GM12878 (cell line): ENCODE results near the gene TWIST1. TPM values are rescaled to one million over a fixed set of nuclear protein-coding genes. Genes with fewer than 3 reads are reported as not detected.

ENCODE experiments used
- ATAC-seq: fragments of 200-7000 bp; cut with Tn5 transposase; 3 replicates; pipeline ENCODE4 v1.9.1; 2020; ENCODE audit warnings: mild to moderate bottlenecking, moderate library complexity
- BruUV-seq: library from RNA; stranded (reverse); fragments of 400-500 nt; replicated peaks from 2 replicates; lab custom pipeline; 2021; lab: Mats Ljungman, UMichigan
- CTCF ChIA-PET: fragments of 300-600 bp; sonication (Branson Sonifier 250); formaldehyde crosslinking; extraction: SDS; loops from one replicate; lab custom pipeline; 2021; ENCODE audit warnings: inconsistent platforms; lab: Yijun Ruan, JAX
- POLR2A ChIA-PET: fragments of 350-600 bp; formaldehyde crosslinking; extraction: SDS; loops from one replicate; lab custom pipeline; 2021; ENCODE audit warnings: inconsistent platforms; lab: Charles Lee
- RAD21 ChIA-PET: fragments of 300-600 bp; sonication (Branson Sonifier 250); formaldehyde crosslinking; loops from one replicate; lab custom pipeline; 2023; ENCODE audit warnings: antibody characterized with exemption; ENCODE audit not compliant: unreplicated experiment; lab: Charles Lee
- SMC1A ChIA-PET: fragments of 300-600 bp; sonication (Branson Sonifier 250); formaldehyde crosslinking; loops from one replicate; lab custom pipeline; 2023; ENCODE audit not compliant: unreplicated experiment, uncharacterized antibody; lab: Charles Lee
- DNase-seq: peaks from one replicate; pipeline ENCODE4 v3.0.0-alpha.2; 2011; ENCODE audit warnings: low read depth, low spot score
- FAIRE-seq: peaks from 3 replicates; lab custom pipeline; 2011; peaks lifted over from hg19 to GRCh38; lab: Jason Lieb, UNC
- H2AFZ ChIP-seq: 2 replicates; pipeline ENCODE4 v1.6.0; 2011; ENCODE audit warnings: low read depth, low read length, control low read depth; ENCODE audit not compliant: control insufficient read depth
- H3K27ac ChIP-seq: 2 replicates; pipeline ENCODE4 v1.5.1; 2011; ENCODE audit warnings: control low read depth; ENCODE audit not compliant: control insufficient read depth, insufficient read depth
- H3K27me3 ChIP-seq, 2 experiments: replicated peaks in 1 of 2; 2 replicates each; pipeline versions ENCODE4 v1.6.0 to v1.6.1; 2011; ENCODE audit warnings: low read length in 1 of 2; ENCODE audit not compliant: control insufficient read depth in 2 of 2, insufficient read depth in 2 of 2
- H3K36me3 ChIP-seq, 2 experiments: 2 replicates each; pipeline ENCODE4 v1.5.1; 2011; ENCODE audit warnings: low read length in 1 of 2; ENCODE audit not compliant: control insufficient read depth in 2 of 2, insufficient read depth in 2 of 2
- H3K4me1 ChIP-seq: 2 replicates; pipeline ENCODE4 v1.6.1; 2011; ENCODE audit warnings: mild to moderate bottlenecking, low read length, moderate library complexity, mixed read lengths; ENCODE audit not compliant: control insufficient read depth, insufficient read depth
- H3K4me2 ChIP-seq: 2 replicates; pipeline ENCODE4 v1.6.0; 2011; ENCODE audit warnings: control low read depth; ENCODE audit not compliant: control insufficient read depth, insufficient read depth
- H3K4me3 ChIP-seq: fragments of 200-600 bp; sonication (generic); 2 replicates; pipeline ENCODE4 v1.5.1; 2016
- H3K79me2 ChIP-seq: 2 replicates; pipeline ENCODE4 v1.6.0; 2011; ENCODE audit warnings: low read length; ENCODE audit not compliant: control insufficient read depth, insufficient read depth
- H3K9ac ChIP-seq: 2 replicates; pipeline ENCODE4 v1.8.0; 2011; ENCODE audit warnings: low read length, control low read depth, mixed read lengths; ENCODE audit not compliant: control insufficient read depth, insufficient read depth
- H3K9me3 ChIP-seq: replicated peaks from 3 replicates; pipeline ENCODE4 v1.5.1; 2011; ENCODE audit warnings: mild to moderate bottlenecking, low read length; ENCODE audit not compliant: control insufficient read depth, insufficient read depth
- H4K20me1 ChIP-seq: 2 replicates; pipeline ENCODE4 v1.6.0; 2011; ENCODE audit not compliant: control insufficient read depth, insufficient read depth
- BHLHE40 ChIP-seq, 2 experiments: fragments of 450-650 bp in 1 of 2; IDR thresholded peaks; 2 replicates each; pipeline ENCODE4 v1.6.1; 2011 to 2017; ENCODE audit warnings: low read depth in 2 of 2, borderline replicate concordance in 1 of 2, improper control_type of control experiment in 1 of 2, low read length in 1 of 2, mild to moderate bottlenecking in 1 of 2
- CTCF ChIP-seq, 3 experiments: IDR thresholded peaks in 2 of 3; conservative IDR thresholded peaks in 1 of 3; 2 replicates each; pipeline ENCODE4 v1.5.1; 2011; ENCODE audit warnings: low read depth in 3 of 3, low read length in 3 of 3, mild to moderate bottlenecking in 3 of 3, control low read depth in 2 of 3, moderate library complexity in 2 of 3, inconsistent platforms in 1 of 3, mixed read lengths in 1 of 3; ENCODE audit not compliant: control insufficient read depth in 2 of 3, insufficient read depth in 1 of 3; ENCODE audit errors: extremely low read depth in 1 of 3
- JUND ChIP-seq: IDR thresholded peaks from 2 replicates; pipeline ENCODE4 v1.6.1; 2012; ENCODE audit warnings: low read depth, mild to moderate bottlenecking, low read length, improper control_type of control experiment, moderate library complexity
- MTA2 ChIP-seq: fragments of 450-650 bp; IDR thresholded peaks from 2 replicates; pipeline ENCODE4 v1.6.1; 2016; ENCODE audit warnings: low read depth, mild to moderate bottlenecking, moderate library complexity
- PBX3 ChIP-seq: IDR thresholded peaks from 2 replicates; pipeline ENCODE4 v1.6.1; 2011; ENCODE audit warnings: mild to moderate bottlenecking, low read depth, low read length, moderate library complexity; ENCODE audit not compliant: insufficient replicate concordance
- RAD21 ChIP-seq: IDR thresholded peaks from 2 replicates; pipeline ENCODE4 v1.6.1; 2011; ENCODE audit warnings: mild to moderate bottlenecking, low read depth, low read length, moderate library complexity; ENCODE audit not compliant: insufficient read depth
- SIN3A ChIP-seq: IDR thresholded peaks from 2 replicates; pipeline ENCODE4 v1.6.1; 2012; ENCODE audit warnings: low read depth, low read length, improper control_type of control experiment
- TAF1 ChIP-seq: IDR thresholded peaks from 2 replicates; pipeline ENCODE4 v1.6.1; 2011; ENCODE audit warnings: mild to moderate bottlenecking, low read depth, low read length, borderline replicate concordance
- ZBTB40 ChIP-seq: fragments of 450-650 bp; IDR thresholded peaks from 2 replicates; pipeline ENCODE4 v1.6.1; 2016; ENCODE audit warnings: mild to moderate bottlenecking, moderate library complexity, borderline replicate concordance
- ZNF592 ChIP-seq: fragments of 450-650 bp; IDR thresholded peaks from 2 replicates; pipeline ENCODE4 v1.6.1; 2017; ENCODE audit warnings: mild to moderate bottlenecking, moderate library complexity
- WGBS: methylation state at CpG from one replicate; pipeline ENCODE4 v1.1.6; 2016; ENCODE audit warnings: low lambda C conversion rate; ENCODE audit not compliant: insufficient replicate concordance, insufficient coverage; ENCODE audit errors: missing lambda C conversion rate; 5-methylcytosine and 5-hydroxymethylcytosine counted together
- in situ Hi-C: fragments of 300-500 bp; cut with MboI; formaldehyde crosslinking; loops from 9 replicates; pipeline ENCODE4 v1.14.3; 2018; ENCODE audit warnings: mixed read lengths
- intact Hi-C: fragments of 100-400 bp; cut with micrococcal nuclease; formaldehyde crosslinking; loops from one replicate; pipeline ENCODE4 v1.14.2; 2022; ENCODE audit not compliant: unreplicated experiment
- polyA plus RNA-seq, 11 experiments: library from polyadenylated mRNA; depleted of rRNA in 4 of 11; unstranded in 6 of 11; stranded (reverse) in 5 of 11; fragments of >200 nt; fragmentation: Nextera tagmentation in 4 of 11; fragmentation: Illumina TruSeq in 1 of 11; extraction: Ambion mirVana in 4 of 11; extraction: Trizol in 1 of 11; gene quantifications; 1 replicate in 1 of 11; 2 replicates in 10 of 11; pipeline versions ENCODE4 v1.2.1 to v1.2.3, GENCODE V29; 2011 to 2016; ENCODE audit warnings: inconsistent platforms in 2 of 11, missing spikeins in 2 of 11, low read depth in 1 of 11
- total RNA-seq, 4 experiments: library from RNA; depleted of rRNA in 3 of 4; stranded (reverse); fragments of >200 nt in 3 of 4; fragmentation: Illumina TruSeq in 1 of 4; extraction: Trizol in 1 of 4; gene quantifications; 2 replicates each; pipeline versions ENCODE4 v1.2.1 to v1.2.3, GENCODE V29; 2013 to 2021

The TWIST1 gene
- total and polyA plus RNA-seq, 10 of the 15 experiments (the other 5 are each of a cell fraction or from before 2014, with no cell fraction given), result not detected

- ChIA-PET RAD21 (interaction anchor here (1.1 kb wide), 1 partner anchor 542 kb away, joined by 3 read pairs; no protein-coding TSS in a partner anchor), SMC1A (interaction anchor here (0.9 to 1.2 kb wide), 2 partner anchors 151 to 545 kb away, joined by 3 read pairs; no protein-coding TSS in a partner anchor), CTCF (interaction anchor here (0.6 to 1.2 kb wide), 5 partner anchors 11 to 543 kb away, joined by 3 to 4 read pairs (median 3); no protein-coding TSS in a partner anchor), POLR2A (no interaction called here)
- H3K4me2 ChIP-seq, result no peak overlapping the region
- DNase-seq (no peak), FAIRE-seq (no peak), ATAC-seq (no peak)
- no peaks in the 10 kb centered on the region for H3K79me2 ChIP-seq
- H3K27ac ChIP-seq, result no peak overlapping the region
- no peak overlapping the region for H2AFZ ChIP-seq
- no peak overlapping the region for H3K9ac ChIP-seq
- intact Hi-C loops, result loop anchor here (5.0 kb wide), 1 partner anchor 545 kb away; no protein-coding TSS in a partner anchor
- H3K36me3 ChIP-seq, result no peaks in the 10 kb centered on the region
- H3K4me1 ChIP-seq, result no peaks in the 10 kb centered on the region
- BruUV-seq, result no TSS peak
- H3K9me3 ChIP-seq, result no peaks in the 10 kb centered on the region
- peaks cover 6 to 7% of the 10 kb centered on the region in 2 experiments; a peak in 3 of 4 replicates for H3K27me3 ChIP-seq
- WGBS, result 11% methylated on average over 2 of the region's 2 CpGs
- H4K20me1 ChIP-seq, result no peaks in the 10 kb centered on the region
- no peak overlapping the region for H3K4me3 ChIP-seq
- in situ Hi-C loops, result loop anchor here (25.0 kb wide), 1 partner anchor 540 kb away; no protein-coding TSS in a partner anchor
- TF ChIP-seq SIN3A (no peak), RAD21 (peak; percentile 68), PBX3 (no peak), CTCF (IDR thresholded peaks at IDR 0.05 in 2 of 3, conservative IDR thresholded peaks at IDR 0.05 in 1 of 3; ENCODE audit: control insufficient read depth in 2 of 3, extremely low read depth in 1 of 3, insufficient read depth in 1 of 3, low read depth in 3 of 3, low read length in 3 of 3) (peak; percentile 45 to 50 (median 45)), BHLHE40 (IDR thresholded peaks at IDR 0.05; ENCODE audit: borderline replicate concordance in 1 of 2, low read depth in 2 of 2, low read length in 1 of 2) (no peak), TAF1 (no peak), ZBTB40 (no peak), JUND (no peak), MTA2 (no peak), ZNF592 (no peak)
Measured at GRCh38 chr7:19121977-19122588, 4.6 kb upstream of the TWIST1 start.
